Activated CD4-positive, alpha-beta T cell treated with anti-CD3 and anti-CD28 coated beads, Interleukin-10, Interleukin-2, amounts not matched to agents 100 ng/mL and 50 ng/mL, durations not matched to agents 16 hours and 8 hours (primary cell): Measurements from ENCODE around the gene MECP2.
"Not testable (repeated sequence)": the region's sequence is repeated elsewhere in the genome, so short reads cannot be mapped to it uniquely, and the experiment has no call there.

Experiments used
- DNase-seq: peaks from one replicate; pipeline ENCODE4 v3.0.0-alpha.2; 2020

Gene MECP2

DNA sequence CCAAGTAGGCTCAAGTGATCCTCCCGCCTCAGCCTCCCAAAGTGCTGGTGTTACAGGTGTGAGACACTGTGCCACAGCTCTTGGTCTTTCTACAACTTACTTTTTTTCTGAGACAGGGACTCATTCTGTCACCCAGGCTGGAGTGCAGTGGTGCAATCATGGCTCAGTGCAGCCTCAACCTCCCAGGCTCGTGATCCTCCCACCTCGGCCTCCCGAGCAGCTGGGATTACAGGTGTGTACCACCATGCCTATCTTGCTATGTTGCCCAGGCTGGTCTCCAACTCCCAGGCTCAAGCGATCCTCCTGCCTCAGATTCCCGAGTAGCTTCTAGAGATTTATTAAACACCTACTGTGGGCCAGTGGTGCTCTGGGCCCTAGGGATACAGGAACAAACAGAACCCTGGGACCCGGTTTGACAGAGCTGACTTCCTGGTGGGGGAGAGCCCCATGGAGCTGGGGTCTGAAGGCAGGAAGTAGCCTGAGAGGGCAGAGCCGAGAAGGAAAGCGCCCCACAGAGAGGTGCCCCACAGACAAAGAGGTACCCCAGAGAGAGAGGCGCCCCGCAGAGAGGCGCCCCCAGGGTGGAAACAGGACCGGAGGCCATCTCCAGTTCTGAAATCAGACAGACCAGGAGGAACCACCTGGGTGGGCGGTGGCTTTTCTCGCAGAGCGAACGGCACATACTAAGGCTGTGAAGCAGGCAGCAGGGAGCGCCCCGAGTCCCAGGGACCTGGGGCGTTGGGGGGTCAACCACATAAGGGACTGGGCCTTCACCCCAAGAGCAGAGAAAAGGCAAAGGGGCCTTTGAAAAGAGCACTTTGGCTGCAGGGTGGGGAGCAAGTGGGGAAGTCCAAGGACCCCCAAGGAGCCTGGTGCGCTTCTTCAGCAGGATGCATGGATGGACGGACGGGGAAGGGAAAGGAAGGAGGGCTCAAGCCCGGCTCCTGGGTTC lies 82.8 kb downstream of the MECP2 start:
- DNase-seq = no peak

DNA sequence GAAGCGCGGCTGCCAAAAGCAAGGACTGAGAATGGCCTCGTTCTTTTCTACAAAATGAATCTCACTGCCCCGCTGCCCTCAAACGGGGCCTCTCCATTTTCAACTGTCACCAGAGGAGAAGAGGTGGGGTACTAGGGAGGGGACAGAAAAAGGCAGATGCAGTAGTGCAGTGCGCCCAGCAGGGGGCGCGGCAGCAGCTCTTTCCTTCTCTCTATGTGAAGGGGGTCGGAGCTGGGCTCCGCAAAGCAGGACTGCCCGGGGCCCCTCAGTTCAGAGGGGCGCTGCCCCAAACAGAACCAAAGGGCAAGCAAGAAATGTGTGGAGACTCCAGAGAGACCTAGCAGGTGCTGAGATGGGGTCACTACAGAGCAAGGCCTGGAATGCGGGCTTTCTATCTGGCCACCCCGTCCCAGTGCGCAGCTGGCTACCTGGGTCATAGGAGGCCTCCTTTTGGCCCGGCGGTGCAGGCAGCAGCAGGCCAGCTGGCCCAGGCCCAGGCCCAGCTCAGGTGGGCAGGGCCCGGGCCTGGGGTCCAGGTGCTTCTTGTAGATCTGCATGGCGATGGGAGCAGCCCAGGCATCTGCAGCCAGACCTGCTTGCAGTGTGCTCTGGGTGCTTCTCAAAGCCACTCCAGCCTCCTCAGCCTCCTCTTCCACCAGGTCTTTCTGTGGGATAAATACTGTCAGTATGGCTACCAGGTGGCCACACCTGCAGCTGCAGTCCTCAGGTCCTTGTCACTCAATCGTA lies 83.7 kb downstream of the MECP2 start:
- peak; percentile 64 for DNase-seq

DNA sequence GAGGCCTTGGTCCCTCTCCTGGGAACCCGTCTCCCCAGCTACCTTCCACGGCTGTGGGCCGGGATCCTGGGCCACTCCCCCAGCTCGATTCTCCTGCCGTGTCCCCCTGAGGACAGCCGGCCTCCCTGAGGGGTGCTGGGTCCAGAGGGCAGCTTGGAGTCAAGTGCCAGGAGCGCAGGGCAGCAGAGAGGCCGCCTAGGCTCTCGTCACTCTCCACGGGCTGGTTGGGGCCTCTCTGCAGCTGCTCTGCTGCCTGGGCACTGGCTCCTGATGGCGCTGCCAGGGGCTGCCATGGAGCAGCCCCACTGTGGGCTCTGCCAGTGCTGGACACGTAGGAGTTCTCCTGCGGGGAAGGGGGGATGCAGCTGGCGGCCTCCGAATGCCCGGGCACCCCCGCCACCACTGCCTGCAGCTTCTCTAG lies 84.5 kb downstream of the MECP2 start:
- DNase-seq = no peak

- DNase-seq = no peak
Measured at GRCh38 chrX:154012336-154012991, 85.1 kb downstream of the MECP2 start.

DNA sequence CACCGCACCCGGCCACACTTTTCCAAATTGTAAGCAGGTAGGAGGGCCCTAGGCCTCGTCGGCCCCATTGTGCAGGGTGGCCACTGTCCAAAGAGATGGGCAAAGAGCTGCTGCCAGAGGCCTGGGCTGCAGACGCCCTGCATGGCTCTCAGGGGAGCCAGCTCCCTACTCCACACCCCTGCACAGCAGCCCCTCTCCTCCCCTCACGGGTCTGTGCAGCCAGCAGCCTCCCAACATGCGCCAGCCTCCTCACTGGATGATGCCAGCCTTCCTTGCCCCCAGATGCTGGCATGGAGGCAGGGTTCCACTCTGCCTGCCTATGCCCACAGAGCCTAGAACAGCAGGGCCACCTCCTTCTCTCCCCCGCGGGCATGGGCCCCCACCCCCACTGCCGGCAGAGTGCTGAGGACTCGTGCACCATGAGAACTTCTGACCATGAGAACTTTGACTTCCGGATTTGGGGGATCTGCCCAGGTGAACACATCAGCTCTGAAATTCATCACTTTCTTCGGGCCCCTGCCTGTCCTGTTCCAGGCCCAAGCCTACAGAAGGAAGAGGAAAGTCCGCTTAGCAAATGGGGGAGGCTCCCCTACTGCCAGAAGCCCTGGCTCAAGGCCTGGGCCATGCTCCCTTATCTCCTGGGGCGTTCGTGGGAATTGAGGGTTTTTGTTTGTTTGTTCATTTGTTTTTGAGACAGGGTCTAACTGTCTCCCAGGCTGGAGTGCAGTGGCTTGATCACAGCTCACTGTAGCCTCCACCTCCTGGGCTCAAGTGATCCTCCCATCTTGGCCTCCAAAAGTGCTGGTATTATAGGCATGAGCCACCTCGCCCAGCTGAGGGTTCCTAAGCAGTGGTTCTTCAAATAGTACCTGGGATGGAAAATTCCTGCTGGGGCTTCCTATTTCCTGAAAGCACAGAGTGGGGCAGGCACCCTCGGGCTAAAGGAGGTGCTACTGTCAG lies 85.9 kb downstream of the MECP2 start:
- no peak for DNase-seq

GRCh38 chrX:154010330-154011087 lies 87.0 kb downstream of the MECP2 start:
- DNase-seq = no peak

- DNase-seq = no peak
Measured at GRCh38 chrX:154008521-154008920, 89.0 kb downstream of the MECP2 start.

DNA sequence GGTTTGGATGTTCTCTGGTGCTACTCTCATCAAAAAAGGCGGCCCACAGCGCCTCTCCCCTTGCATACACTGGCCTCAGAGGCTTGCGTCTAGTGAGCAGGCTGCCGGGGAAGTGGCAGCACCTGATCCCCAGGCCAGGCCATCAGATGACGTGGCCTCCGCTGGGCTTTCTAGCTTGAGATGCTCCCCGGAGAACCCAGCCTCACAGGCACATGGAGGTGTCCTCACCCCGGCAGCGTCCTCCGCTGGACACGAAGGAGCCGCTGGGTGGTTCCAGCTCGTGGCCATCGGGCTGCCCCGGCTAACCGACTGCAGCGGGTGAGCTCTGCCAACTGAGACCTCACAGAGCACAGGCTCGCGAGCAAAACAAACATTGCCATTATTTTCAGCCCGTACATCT lies 90.6 kb downstream of the MECP2 start:
- DNase-seq = no peak

- no peak for DNase-seq
Measured at GRCh38 chrX:154004315-154004714, 93.2 kb downstream of the MECP2 start.

DNA sequence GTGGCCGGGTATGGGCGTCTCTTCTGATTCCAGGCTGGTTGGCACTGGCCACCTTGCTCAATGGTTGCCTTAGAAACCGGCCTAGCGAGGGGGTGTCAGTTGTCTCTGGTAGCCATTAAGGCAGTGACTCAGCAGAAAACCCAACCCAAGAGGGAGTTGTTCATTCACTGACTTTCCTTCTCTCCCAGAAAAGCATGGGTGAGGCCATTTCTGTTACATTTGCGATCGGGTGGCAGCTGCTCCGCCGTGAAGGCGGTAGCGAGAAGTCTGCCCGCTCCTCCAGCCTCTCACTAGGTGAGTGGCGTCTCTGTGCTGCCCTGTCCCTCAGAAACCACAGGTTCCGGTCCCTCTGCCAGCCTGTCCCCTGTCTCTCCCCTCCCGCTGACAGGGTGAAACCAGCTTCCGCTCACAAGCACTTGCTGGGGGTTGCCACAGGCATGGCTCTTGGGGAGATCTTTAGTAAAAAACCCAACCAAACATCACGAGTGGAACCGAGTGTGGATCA lies 95.2 kb downstream of the MECP2 start:
- peak; percentile 80 for DNase-seq

- no peak for DNase-seq
Measured at GRCh38 chrX:154000051-154000450, 97.5 kb downstream of the MECP2 start.

- DNase-seq = no peak
Measured at GRCh38 chrX:153999359-154000037, 98.0 kb downstream of the MECP2 start.

- DNase-seq = no peak
Measured at GRCh38 chrX:153995504-153995903, 102.0 kb downstream of the MECP2 start.

DNA sequence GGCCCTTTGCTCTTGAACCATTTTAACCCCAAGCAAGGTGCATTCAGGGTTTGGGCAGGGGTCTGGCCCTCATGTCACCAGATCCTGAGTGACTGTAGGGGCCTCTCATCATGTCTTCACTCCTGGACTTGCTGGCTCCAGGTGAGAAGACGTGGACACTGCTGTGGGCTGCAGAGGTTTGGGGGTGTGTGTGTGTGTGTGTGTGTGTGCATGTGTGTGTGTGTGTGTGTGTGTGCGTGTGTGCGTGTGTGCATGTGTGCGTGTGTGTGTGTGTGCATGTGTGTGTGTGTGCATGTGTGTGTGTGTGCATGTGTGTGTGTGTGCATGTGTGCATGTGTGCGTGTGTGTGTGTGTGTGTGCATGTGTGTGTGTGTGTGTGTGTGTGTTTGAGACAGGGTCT lies 103.1 kb downstream of the MECP2 start:
- not testable (repeated sequence) for DNase-seq

DNA sequence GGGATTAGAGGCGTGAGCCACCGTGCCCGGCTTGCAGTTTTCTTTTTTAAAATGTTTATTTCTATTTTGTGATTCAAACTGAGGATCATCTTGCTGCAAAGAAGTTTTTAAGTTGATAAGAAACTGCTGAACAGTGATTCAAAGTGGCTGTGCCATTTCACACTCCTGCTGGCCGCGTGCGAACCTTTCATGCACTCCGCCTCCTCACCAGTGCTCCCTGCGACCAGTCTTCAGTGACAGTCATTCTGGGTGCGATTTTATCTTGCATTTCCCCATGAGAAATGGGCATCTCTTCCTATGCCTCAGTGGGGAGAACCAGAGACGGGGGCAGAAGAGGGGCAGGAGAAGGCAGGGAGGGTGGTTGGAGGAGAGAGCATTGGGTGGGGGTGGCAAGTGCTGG lies 103.5 kb downstream of the MECP2 start:
- DNase-seq = no peak

DNA sequence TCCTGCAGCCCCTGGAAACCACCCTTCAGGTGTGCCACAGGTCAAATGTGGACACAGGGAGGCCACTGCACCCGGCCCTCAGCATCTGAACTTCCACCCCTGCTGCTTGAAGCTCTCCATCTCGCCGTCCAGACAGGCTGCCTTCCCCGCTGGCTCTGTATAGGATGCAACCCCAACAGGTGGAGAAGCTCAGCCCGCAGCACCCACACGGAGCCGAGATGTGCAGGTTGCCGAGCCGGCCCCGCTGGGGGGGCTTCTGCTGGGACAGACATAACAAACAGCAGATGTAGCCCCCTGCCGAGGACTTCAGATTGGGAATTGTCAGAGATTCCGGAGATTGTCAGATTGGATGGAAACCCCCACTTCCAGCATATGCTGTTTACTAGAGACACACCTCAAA lies 104.4 kb downstream of the MECP2 start:
- DNase-seq = no peak

DNA sequence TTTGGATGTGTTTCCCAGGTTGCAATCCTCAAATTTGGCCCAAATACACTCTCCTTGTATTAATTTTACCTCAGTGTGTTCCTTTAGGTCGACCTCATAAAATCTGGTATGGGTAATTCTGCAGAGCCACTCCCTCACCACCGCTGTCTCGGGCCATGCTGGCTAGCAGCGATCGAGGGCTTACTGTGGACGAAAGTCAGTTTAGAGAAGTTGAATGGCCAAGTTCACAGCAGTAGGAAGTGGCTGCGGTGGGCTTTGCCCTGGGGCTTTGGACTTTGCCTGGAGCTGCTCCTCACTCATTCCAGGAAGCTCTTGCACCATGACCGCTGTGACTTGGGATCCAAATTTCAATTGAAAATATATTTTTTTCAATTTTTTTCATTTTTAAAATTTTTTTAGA lies 105.3 kb downstream of the MECP2 start:
- DNase-seq = no peak

DNA sequence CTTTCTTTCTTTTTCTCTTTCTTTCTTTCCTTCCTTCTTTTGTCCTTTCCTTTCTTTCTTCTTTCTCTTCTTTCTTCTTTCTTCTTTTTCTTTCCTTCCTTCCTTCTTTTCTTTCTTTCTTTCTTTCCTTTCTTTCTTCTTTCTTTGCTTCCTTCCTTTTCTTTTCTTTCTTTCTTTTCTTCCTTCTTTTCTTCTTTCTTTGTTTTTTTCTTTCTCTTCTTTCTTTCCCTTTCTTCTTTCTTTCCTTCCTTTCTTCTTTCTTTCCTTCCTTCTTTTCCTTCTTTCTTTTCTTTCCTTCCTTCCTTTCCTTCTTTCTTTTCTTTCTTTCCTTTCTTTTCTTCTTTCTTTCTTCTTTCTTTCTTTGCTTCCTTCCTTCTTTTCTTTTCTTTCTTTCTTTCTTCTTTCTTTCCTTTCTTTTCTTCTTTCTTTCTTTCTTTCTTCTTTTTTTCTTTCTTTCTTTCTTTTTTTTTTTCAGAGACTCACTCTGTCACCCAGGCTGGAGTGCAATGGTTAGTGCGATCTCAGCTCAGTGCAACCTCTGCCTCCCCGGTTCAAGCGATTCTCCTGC lies 106.4 kb downstream of the MECP2 start:
- DNase-seq = no peak

DNA sequence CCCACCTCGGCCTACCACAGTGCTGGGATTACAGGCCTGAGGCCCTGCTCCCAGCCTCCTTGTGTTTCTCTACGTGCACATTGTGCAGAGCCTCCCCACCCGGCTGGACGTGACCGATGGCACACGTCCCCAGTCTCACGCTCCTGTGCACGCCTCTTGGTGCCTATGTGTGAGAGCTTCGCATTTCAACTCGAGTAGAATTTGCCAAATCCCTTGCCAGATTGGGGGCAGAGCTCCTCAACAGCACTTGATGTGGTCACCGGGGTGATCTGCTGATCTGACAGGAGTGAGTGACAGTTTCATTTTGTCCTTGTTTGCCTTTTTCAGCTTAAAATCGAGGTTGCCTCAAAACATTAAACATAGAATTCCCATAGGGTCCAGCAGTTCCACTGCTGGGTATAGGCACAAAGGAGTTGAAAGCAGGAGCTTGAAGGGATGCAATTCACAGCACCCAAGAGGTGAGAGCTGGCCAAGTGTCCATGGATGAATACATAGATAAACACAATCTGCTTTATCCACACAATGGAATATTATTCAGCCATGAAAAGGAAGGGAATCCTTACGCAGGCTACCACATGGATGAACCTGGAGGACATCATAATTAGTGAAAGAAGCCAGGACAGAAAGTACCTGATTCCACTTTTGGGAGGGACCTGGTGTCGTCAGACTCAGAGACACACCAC lies 107.4 kb downstream of the MECP2 start:
- DNase-seq = no peak

GRCh38 chrX:153988493-153988892 lies 109.0 kb downstream of the MECP2 start:
- DNase-seq = no peak
